GM12873 (cell line): ENCODE measurements around the gene BLOC1S4.
A peak's percentile ranks its signal among the peaks of the same experiment; 100 is the strongest.

Experiments
- TF ChIP-seq, protein P1 (sequence below): IDR thresholded peaks from 2 replicates; pipeline ENCODE4 v1.5.1; 2012; ENCODE audit warnings: low read depth, mild to moderate bottlenecking, moderate library complexity, low read length, control low read depth; ENCODE audit not compliant: insufficient read depth; ENCODE audit errors: missing control alignments

The BLOC1S4 gene

DNA sequence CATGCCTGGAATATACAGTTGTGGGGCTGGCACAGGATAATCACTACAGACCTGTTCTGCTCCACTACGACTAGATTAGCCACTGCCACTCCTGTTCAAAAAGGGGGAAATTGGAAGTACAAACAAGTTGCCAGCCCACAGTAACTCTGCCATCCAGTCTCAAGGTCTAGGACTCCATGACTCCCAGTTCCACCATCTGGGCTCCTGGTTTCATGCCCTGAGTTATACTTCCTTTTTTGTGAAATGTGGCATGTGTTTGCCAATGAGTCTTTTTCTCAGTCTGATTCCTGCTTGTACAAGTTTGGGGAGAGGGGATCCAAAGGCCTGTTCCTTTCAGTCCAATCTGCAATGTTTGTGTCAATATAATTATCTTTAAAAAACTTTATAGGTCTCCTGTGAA lies 1.0 kb upstream of the BLOC1S4 start:
- TF ChIP-seq, protein P1, sequence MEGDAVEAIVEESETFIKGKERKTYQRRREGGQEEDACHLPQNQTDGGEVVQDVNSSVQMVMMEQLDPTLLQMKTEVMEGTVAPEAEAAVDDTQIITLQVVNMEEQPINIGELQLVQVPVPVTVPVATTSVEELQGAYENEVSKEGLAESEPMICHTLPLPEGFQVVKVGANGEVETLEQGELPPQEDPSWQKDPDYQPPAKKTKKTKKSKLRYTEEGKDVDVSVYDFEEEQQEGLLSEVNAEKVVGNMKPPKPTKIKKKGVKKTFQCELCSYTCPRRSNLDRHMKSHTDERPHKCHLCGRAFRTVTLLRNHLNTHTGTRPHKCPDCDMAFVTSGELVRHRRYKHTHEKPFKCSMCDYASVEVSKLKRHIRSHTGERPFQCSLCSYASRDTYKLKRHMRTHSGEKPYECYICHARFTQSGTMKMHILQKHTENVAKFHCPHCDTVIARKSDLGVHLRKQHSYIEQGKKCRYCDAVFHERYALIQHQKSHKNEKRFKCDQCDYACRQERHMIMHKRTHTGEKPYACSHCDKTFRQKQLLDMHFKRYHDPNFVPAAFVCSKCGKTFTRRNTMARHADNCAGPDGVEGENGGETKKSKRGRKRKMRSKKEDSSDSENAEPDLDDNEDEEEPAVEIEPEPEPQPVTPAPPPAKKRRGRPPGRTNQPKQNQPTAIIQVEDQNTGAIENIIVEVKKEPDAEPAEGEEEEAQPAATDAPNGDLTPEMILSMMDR, result no peak

DNA sequence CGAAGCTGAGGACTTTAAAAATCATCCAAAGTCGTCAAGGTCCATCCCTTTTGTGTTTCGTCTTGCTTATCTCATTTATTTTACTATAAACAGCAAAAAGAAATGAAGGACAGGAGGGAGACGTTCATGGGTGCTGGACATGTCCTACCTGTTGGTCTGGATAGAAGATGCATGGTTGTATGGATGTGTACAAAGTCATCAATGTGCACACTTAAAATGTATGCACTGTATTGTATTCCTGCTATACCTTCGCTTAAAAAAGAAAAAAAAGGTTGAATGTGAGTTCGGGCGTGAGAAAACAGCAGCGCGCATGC lies 313 bp upstream of the BLOC1S4 start:
- TF ChIP-seq, protein P1, result no peak

DNA sequence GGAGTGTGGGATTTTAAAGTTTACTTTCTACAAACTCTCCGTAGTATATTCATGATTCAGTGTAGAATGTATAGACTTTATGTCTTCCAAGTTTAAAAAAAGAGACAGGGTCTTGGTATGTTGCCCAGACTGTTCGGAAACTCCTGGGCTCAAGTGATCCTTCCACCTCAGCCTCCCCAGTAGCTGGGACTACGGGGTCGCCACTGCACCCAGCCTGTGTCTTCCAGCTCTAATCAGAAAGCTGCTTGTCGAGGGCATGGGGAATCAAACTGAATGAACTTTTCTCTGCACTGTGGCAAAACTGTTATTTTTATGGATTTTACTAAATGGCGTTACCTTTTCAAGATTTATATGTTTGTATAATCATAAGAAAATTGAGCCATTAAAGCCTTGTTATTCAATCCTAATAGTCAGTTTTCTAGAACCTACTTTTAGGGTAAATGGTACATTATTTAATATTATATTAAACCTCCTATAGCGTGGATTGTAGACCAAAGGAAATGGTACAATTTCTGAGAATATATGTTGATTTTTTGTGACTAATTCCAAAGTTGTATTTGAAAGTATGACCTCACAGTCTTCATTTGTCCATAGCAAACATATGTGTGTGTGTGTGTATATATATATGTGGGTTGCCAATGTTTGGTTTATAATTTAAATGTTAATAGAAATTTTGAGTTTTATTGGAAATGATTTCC lies 1.1 kb downstream of the BLOC1S4 start:
- TF ChIP-seq, protein P1, result no peak

DNA sequence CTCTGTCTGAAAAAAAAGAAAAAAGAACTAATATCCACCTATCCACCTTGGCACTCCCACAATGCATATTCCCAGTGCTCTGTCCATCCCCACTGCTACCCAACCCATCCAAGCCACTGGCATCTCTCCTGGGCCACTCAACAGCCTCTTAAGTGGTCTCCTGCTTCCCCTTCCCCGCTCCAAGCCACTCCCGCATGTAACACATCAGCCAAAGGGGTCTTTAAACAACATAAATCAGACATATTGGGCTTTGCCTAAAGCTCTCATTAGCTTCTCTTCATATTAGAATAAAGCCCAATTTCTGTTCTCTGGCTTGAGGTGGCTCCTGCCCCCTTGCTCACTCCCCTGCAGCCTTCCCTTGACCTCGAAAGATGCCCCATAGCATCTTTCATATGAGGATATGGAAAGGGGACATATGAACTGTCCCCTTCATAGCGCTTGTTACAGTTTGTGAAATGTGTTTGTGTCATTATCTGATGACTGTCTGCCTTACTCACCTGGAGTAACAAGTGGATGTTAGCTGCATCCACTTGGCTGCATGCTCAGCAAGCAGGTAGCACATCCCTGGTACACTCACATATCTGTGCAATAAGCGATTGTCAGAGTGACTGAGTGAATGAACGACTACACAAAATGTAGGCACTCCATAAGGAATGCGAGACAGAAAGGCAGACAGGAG lies 3.1 kb downstream of the BLOC1S4 start:
- TF ChIP-seq, protein P1, result no peak

DNA sequence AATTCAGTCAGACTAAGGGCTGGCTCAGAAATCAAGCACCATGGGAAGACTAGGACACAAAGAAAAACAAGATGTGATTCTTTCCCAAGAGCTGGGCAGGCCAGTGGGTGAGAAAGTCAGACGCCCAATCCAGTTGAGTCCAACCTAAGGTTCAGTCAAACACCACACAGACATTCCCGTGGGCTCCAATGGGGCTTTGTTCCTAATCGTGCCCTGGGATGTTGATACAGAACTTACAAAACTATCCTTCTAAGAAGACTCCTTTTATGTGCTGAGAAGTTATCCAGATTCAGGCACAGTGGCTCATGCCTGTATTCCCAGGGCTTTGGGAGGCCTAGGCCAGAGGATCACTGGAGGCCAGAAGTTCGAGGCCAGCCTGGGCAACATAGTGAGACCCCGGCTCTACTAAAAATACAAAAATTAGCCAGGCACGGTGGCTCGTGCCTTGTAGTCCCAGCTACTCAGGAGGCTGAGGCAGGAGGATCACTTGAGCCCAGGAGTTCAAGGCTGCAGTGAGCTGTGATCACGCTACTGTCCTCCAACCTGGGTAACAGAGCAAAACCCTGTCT lies 3.7 kb downstream of the BLOC1S4 start:
- TF ChIP-seq, protein P1, result no peak

DNA sequence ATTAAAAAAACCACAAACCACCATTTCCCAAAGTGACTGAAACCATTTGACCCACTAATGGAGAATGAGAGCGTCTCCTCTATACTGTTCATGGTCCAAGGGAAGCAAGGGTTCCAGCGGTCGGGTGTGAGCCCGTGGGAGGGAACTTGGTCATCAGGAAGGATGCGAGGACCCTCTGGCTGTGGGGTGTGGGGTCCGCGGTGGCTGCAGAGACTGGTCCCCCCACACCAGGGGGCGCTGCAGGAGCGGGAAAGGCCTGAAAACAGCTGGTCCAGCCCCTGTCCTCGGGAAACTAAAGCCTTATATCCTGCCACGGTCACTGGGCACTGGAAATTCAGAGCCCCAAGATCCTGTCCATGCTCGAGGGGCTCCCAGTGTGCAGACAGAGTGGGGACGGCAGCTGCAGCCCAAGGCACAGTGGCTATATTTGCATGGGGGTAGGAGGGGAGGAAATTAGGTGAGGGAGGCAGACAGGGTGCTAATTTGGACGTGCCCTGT lies 4.3 kb downstream of the BLOC1S4 start:
- TF ChIP-seq, protein P1, result peak; percentile 93

DNA sequence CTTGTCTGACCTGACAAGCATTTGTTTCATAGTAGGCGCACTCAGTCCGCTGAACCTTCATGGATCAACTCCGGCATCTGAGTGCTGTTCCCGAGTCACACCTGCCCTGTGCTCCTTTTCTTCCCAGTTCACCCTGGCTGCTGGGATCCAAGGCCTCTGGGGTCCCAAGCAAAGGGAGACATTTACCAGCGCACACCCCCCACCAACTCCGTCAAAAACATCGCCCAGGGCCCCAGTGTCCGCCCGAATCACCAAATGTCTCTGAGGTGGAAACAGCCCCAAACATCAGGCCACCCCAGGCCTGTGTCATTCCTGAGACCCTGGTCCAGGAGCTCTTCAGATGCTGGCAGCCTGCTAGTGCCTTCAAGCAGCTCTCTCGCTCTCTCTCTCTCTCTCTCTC lies 5.1 kb downstream of the BLOC1S4 start:
- TF ChIP-seq, protein P1, result no peak
